Measurements from ENCODE around the gene NECTIN1. TPM values are rescaled to one million over a fixed set of nuclear protein-coding genes. Genes with fewer than 3 reads are reported as not detected.

NECTIN1 gene
- total RNA-seq, 1 donor from 2014 or later, result 17.5 TPM

- no peak for DNase-seq
These were observed 36.5 kb downstream of the NECTIN1 start for GRCh38 chr11:119692540-119692820.

GRCh38 chr11:119691701-119692539 is 37.1 kb downstream of the NECTIN1 start:
- no peak for DNase-seq

GRCh38 chr11:119691020-119691666 is 37.9 kb downstream of the NECTIN1 start:
- DNase-seq, result no peak

- no peak for DNase-seq
These were observed 39.7 kb downstream of the NECTIN1 start for GRCh38 chr11:119689302-119689701.

- no peak for DNase-seq
These were observed 40.6 kb downstream of the NECTIN1 start for GRCh38 chr11:119688356-119688755.

GRCh38 chr11:119687373-119688046 is 41.5 kb downstream of the NECTIN1 start:
- peak; percentile 28 for DNase-seq

GRCh38 chr11:119686177-119686882 is 42.7 kb downstream of the NECTIN1 start:
- DNase-seq, result no peak

- DNase-seq, result no peak
These were observed 43.8 kb downstream of the NECTIN1 start for GRCh38 chr11:119685111-119685746.

GRCh38 chr11:119684361-119685110 is 44.5 kb downstream of the NECTIN1 start:
- no peak for DNase-seq

GRCh38 chr11:119683783-119684182 is 45.2 kb downstream of the NECTIN1 start:
- no peak for DNase-seq

GRCh38 chr11:119681361-119681910 is 47.6 kb downstream of the NECTIN1 start:
- DNase-seq, result no peak

GRCh38 chr11:119680541-119681360 is 48.2 kb downstream of the NECTIN1 start:
- no peak for DNase-seq

GRCh38 chr11:119679346-119679745 is 49.7 kb downstream of the NECTIN1 start:
- DNase-seq, result no peak

GRCh38 chr11:119678351-119678750 is 50.6 kb downstream of the NECTIN1 start:
- DNase-seq, result no peak

GRCh38 chr11:119677840-119678239 is 51.2 kb downstream of the NECTIN1 start:
- DNase-seq, result no peak

GRCh38 chr11:119676461-119677020 is 52.5 kb downstream of the NECTIN1 start:
- no peak for DNase-seq

GRCh38 chr11:119673759-119674336 is 55.2 kb downstream of the NECTIN1 start:
- no peak for DNase-seq

GRCh38 chr11:119673052-119673758 is 55.8 kb downstream of the NECTIN1 start:
- no peak for DNase-seq

- DNase-seq, result no peak
These were observed 56.4 kb downstream of the NECTIN1 start for GRCh38 chr11:119672597-119672996.

All from occipital lobe (tissue), 2 donors.